ENCODE measurements around the gene UBE2E1.

Gene UBE2E1

DNA sequence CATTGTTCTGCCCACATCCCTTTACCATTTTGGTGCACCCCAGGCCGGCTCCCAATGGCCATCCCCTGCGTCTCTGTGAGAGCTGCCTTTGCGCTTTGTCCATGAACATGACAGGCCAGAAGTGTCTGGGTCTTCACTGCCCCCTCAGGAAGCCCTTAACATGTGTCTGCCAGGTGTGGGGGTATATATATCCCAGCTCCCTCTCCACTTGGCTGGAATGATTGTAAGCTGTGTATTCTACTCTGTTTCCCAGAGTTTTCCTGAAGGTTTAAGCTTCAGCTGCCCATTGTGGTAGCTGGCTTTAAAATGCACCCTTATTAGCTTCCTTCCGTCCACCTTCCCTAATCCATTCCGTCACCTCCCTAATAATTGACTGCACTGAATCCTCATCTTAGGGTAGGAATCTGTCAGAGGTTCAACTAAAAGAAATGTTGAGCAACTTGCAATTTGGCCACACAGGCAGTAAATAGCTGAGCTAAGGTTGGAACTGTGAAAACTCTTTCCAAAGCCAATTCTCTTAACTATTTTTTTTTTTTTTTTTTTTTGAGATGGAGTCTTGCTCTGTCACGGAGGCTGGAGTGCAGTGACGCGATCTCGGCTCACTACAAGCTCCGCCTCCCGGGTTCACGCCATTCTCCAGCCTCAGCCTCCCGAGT, 30.4 kb upstream of the UBE2E1 start:
- POLR2A ChIA-PET, result no interaction called here
- no peak for DNase-seq (ENCODE audit: extremely low spot score)
- CTCF ChIA-PET, result interaction anchor here (0.6 to 1.0 kb wide), 2 partner anchors 26 to 77 kb away, joined by 3 to 5 read pairs; no protein-coding TSS in a partner anchor
- TF ChIP-seq L3MBTL2 (conservative IDR thresholded peaks at IDR 0.05) (no peak), SP1 (IDR thresholded peaks at IDR 0.05) (no peak), ARNT (IDR thresholded peaks at IDR 0.05) (no peak), BHLHE40 (IDR thresholded peaks at IDR 0.05; ENCODE audit: borderline replicate concordance) (no peak), NFRKB (IDR thresholded peaks at IDR 0.05) (no peak), ELF4 (IDR thresholded peaks at IDR 0.05) (no peak), FOXM1 (IDR thresholded peaks at IDR 0.05; ENCODE audit: borderline replicate concordance) (no peak), CTBP1 (IDR thresholded peaks at IDR 0.05; ENCODE audit: borderline replicate concordance) (no peak)

DNA sequence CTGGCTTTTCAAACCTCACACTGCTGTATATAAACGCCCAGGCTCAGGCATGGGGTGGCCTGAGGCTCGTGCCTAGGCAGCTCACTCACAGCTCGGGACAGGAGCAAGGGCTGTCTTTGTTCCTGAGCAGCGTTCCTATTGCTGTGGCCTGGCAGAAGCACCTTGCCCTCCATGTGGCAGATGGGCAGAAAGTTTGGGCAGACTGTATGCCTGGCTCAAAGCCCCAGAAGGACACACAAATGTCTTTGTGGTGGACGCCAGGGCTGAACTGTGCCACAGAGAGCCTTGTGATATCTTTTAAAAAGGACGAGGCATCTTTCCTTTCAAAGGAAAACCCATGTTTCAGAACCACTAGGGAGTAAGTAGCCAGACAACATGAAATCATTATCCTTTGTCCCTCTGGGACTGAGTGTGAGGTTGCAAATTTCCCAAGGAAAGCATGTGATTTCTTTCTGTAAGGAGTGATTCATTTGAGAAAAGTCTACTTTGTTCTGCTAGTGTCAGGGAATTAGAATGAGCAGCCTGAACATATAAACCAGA, 29.3 kb upstream of the UBE2E1 start:
- CTCF ChIA-PET, result interaction anchor here (1.0 kb wide), 1 partner anchor 16 kb away, joined by 3 read pairs; no protein-coding TSS in a partner anchor
- TF ChIP-seq, protein P1, sequence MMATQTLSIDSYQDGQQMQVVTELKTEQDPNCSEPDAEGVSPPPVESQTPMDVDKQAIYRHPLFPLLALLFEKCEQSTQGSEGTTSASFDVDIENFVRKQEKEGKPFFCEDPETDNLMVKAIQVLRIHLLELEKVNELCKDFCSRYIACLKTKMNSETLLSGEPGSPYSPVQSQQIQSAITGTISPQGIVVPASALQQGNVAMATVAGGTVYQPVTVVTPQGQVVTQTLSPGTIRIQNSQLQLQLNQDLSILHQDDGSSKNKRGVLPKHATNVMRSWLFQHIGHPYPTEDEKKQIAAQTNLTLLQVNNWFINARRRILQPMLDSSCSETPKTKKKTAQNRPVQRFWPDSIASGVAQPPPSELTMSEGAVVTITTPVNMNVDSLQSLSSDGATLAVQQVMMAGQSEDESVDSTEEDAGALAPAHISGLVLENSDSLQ (IDR thresholded peaks at IDR 0.05), result no peak
- TF ChIP-seq FOXM1 (IDR thresholded peaks at IDR 0.05; ENCODE audit: borderline replicate concordance), result no peak
- no peak for TF ChIP-seq HDGF (IDR thresholded peaks at IDR 0.05; ENCODE audit: borderline replicate concordance)
- no peak for TF ChIP-seq ARNT (IDR thresholded peaks at IDR 0.05)
- no peak for TF ChIP-seq SP1 (IDR thresholded peaks at IDR 0.05)
- TF ChIP-seq ELF4 (IDR thresholded peaks at IDR 0.05), result no peak
- no peak for TF ChIP-seq LEF1 (IDR thresholded peaks at IDR 0.05; ENCODE audit: borderline replicate concordance)
- no peak for DNase-seq (ENCODE audit: extremely low spot score)
- POLR2A ChIA-PET, result no interaction called here

DNA sequence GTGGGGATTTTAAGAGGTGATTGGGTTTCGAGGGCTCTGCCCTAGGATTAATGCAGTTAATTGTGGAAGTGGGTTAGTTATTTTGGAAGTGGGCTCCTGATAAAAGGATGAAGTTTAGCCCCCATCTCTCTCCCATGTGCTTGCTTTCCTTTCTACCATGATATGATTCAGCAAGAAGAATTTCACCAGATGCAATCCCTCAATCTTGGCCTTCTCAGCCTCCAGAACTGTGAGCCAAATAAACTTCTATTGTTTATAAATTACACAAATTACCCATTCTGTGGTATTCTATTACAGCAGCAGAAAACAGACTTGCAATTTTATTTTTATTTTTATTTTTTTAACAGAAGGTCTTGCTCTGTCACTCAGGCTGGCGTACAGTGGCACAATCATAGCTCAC, 27.3 kb upstream of the UBE2E1 start:
- CTCF ChIA-PET, result interaction anchor here (0.7 kb wide), 1 partner anchor 10 kb away, joined by 3 read pairs; no protein-coding TSS in a partner anchor
- DNase-seq (ENCODE audit: extremely low spot score), result no peak
- TF ChIP-seq SP1 (IDR thresholded peaks at IDR 0.05), result no peak
- TF ChIP-seq HDGF (IDR thresholded peaks at IDR 0.05; ENCODE audit: borderline replicate concordance), result no peak
- no peak for TF ChIP-seq SUZ12 (IDR thresholded peaks at IDR 0.05)
- TF ChIP-seq ARNT (IDR thresholded peaks at IDR 0.05), result no peak
- no peak for TF ChIP-seq TARDBP (IDR thresholded peaks at IDR 0.05)
- TF ChIP-seq CTBP1 (IDR thresholded peaks at IDR 0.05; ENCODE audit: borderline replicate concordance), result no peak
- TF ChIP-seq NFRKB (IDR thresholded peaks at IDR 0.05), result no peak
- TF ChIP-seq FOXA1 (IDR thresholded peaks at IDR 0.05), result no peak
- TF ChIP-seq LEF1 (IDR thresholded peaks at IDR 0.05; ENCODE audit: borderline replicate concordance), result no peak
- no peak for TF ChIP-seq FOXK2 (IDR thresholded peaks at IDR 0.05)
- TF ChIP-seq, protein P1 (IDR thresholded peaks at IDR 0.05), result no peak
- no peak for TF ChIP-seq L3MBTL2 (conservative IDR thresholded peaks at IDR 0.05)
- TF ChIP-seq ELF4 (IDR thresholded peaks at IDR 0.05), result no peak
- no peak for TF ChIP-seq BHLHE40 (IDR thresholded peaks at IDR 0.05; ENCODE audit: borderline replicate concordance)
- no peak for TF ChIP-seq ZNF384 (IDR thresholded peaks at IDR 0.05)
- no peak for TF ChIP-seq FOXM1 (IDR thresholded peaks at IDR 0.05; ENCODE audit: borderline replicate concordance)
- POLR2A ChIA-PET, result no interaction called here

DNA sequence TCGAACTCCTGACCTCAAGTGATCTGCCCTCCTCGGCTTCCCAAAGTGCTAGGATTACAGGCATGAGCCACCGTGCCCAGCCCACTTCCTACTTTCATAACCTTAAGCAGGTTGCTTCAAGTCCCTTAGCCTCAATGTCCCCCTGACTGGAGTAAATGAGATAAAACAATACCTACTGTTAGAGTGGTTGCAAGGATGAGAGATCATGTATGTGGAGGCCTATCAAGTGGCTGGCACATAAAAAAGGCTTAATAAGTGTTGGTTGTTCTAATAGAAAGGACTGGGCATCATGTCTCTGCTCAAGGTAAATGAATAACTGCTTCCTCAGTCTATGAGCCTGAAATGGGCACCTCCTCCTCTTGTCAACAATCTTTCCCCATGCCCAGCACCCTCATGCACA, 25.9 kb upstream of the UBE2E1 start:
- DNase-seq (ENCODE audit: extremely low spot score), result no peak
- POLR2A ChIA-PET, result no interaction called here
- TF ChIP-seq FOXK2 (IDR thresholded peaks at IDR 0.05) (no peak), ARNT (IDR thresholded peaks at IDR 0.05) (no peak), HDGF (IDR thresholded peaks at IDR 0.05; ENCODE audit: borderline replicate concordance) (no peak), SUZ12 (IDR thresholded peaks at IDR 0.05) (no peak), CTBP1 (IDR thresholded peaks at IDR 0.05; ENCODE audit: borderline replicate concordance) (no peak), SP1 (IDR thresholded peaks at IDR 0.05) (no peak), NFRKB (IDR thresholded peaks at IDR 0.05) (no peak), ELF4 (IDR thresholded peaks at IDR 0.05) (no peak), ZNF384 (IDR thresholded peaks at IDR 0.05) (no peak), LEF1 (IDR thresholded peaks at IDR 0.05; ENCODE audit: borderline replicate concordance) (no peak), BHLHE40 (IDR thresholded peaks at IDR 0.05; ENCODE audit: borderline replicate concordance) (no peak), FOXM1 (IDR thresholded peaks at IDR 0.05; ENCODE audit: borderline replicate concordance) (no peak), FOXA1 (IDR thresholded peaks at IDR 0.05) (no peak)
- TF ChIP-seq, protein P1 (IDR thresholded peaks at IDR 0.05), result no peak
- CTCF ChIA-PET, result no interaction called here

DNA sequence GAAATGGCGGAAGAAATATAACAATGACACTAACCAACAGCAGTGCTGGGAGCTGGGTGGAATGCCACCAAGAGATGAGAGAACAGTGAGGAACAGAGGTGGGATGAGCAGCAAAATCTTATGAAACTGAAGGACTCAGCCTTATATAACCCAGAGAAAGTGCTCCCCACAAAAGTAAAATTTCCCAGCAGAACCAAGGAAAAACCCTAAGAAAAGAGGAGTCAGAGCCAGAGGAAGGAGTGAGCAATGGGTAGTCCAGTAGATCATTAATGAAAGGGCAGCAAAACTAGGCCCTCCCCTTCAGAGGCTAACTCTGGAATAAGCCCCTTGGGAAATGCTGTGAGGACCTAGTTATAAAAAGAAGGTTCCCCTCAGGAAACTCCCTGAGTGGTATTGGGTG, 24.7 kb upstream of the UBE2E1 start:
- CTCF ChIA-PET, result no interaction called here
- DNase-seq (ENCODE audit: extremely low spot score), result no peak
- no peak for TF ChIP-seq CTBP1 (IDR thresholded peaks at IDR 0.05; ENCODE audit: borderline replicate concordance)
- TF ChIP-seq FOXA1 (IDR thresholded peaks at IDR 0.05), result no peak
- TF ChIP-seq NFRKB (IDR thresholded peaks at IDR 0.05), result no peak
- TF ChIP-seq FOXM1 (IDR thresholded peaks at IDR 0.05; ENCODE audit: borderline replicate concordance), result no peak
- TF ChIP-seq SP1 (IDR thresholded peaks at IDR 0.05), result no peak
- TF ChIP-seq HDGF (IDR thresholded peaks at IDR 0.05; ENCODE audit: borderline replicate concordance), result no peak
- TF ChIP-seq TARDBP (IDR thresholded peaks at IDR 0.05), result no peak
- no peak for TF ChIP-seq L3MBTL2 (conservative IDR thresholded peaks at IDR 0.05)
- TF ChIP-seq, protein P1 (IDR thresholded peaks at IDR 0.05), result no peak
- no peak for TF ChIP-seq LEF1 (IDR thresholded peaks at IDR 0.05; ENCODE audit: borderline replicate concordance)
- POLR2A ChIA-PET, result no interaction called here
